Liver (tissue), 9 donors: ENCODE measurements around the gene SMIM7. TPM values are rescaled to one million over a fixed set of nuclear protein-coding genes. Genes with fewer than 3 reads are reported as not detected.

ENCODE experiments used
- DNase-seq: peaks from one replicate; pipeline ENCODE4 v3.0.0-alpha.2; 2017; ENCODE audit warnings: low spot score
- H3K27ac ChIP-seq, 2 donors: one replicate each; pipeline ENCODE4 v1.7.0; 2013; ENCODE audit warnings: inconsistent platforms in 2 of 2, low read length in 2 of 2, control low read depth in 1 of 2, low read depth in 1 of 2, mild to moderate bottlenecking in 1 of 2
- H3K27me3 ChIP-seq, 4 donors: one replicate each; pipeline versions ENCODE4 v1.6.1 to v1.7.0; 2013; ENCODE audit warnings: low read length in 3 of 4, inconsistent platforms in 1 of 4, mild to moderate bottlenecking in 1 of 4, moderate library complexity in 1 of 4; ENCODE audit not compliant: control insufficient read depth in 4 of 4, insufficient read depth in 4 of 4
- H3K36me3 ChIP-seq, 4 donors: one replicate each; pipeline versions ENCODE4 v1.6.1 to v1.7.0; 2013; ENCODE audit warnings: low read length in 3 of 4, mild to moderate bottlenecking in 3 of 4, low read depth in 1 of 4, moderate library complexity in 1 of 4; ENCODE audit not compliant: control insufficient read depth in 4 of 4, insufficient read depth in 3 of 4
- H3K4me1 ChIP-seq, 4 donors: one replicate each; pipeline versions ENCODE4 v1.6.1 to v1.7.0; 2013; ENCODE audit warnings: low read length in 3 of 4, mild to moderate bottlenecking in 3 of 4, moderate library complexity in 1 of 4; ENCODE audit not compliant: control insufficient read depth in 4 of 4, insufficient read depth in 4 of 4
- H3K4me3 ChIP-seq, 3 donors: one replicate each; pipeline versions ENCODE4 v1.6.1 to v1.7.0; 2013; ENCODE audit warnings: low read length in 3 of 3, control low read depth in 1 of 3, low read depth in 1 of 3, mild to moderate bottlenecking in 1 of 3
- H3K9ac ChIP-seq, 2 donors: one replicate each; pipeline ENCODE4 v1.7.0; 2013; ENCODE audit warnings: low read length in 2 of 2, mild to moderate bottlenecking in 2 of 2, moderate library complexity in 2 of 2, control low read depth in 1 of 2, low read depth in 1 of 2
- H3K9me3 ChIP-seq, 4 donors: one replicate each; pipeline versions ENCODE4 v1.6.1 to v1.7.0; 2013; ENCODE audit warnings: low read length in 3 of 4; ENCODE audit not compliant: control insufficient read depth in 4 of 4
- ATF3 ChIP-seq: IDR thresholded peaks from 2 replicates; pipeline ENCODE4 v1.6.1; 2016; ENCODE audit warnings: antibody characterized with exemption
- CTCF ChIP-seq: fragments of 150-350 bp; IDR thresholded peaks from 2 replicates; pipeline ENCODE4 v1.5.1; 2017; ENCODE audit warnings: improper control_type of control experiment, low read depth, low read length; ENCODE audit not compliant: missing input control
- EGR1 ChIP-seq, 2 donors: IDR thresholded peaks; 2 replicates each; pipeline ENCODE4 v1.6.1; 2016 to 2018; ENCODE audit warnings: antibody characterized with exemption in 2 of 2, low read depth in 2 of 2
- FOXA1 ChIP-seq: IDR thresholded peaks from 2 replicates; pipeline ENCODE4 v1.6.1; 2016; ENCODE audit warnings: antibody characterized with exemption
- FOXA2 ChIP-seq: IDR thresholded peaks from 2 replicates; pipeline ENCODE4 v1.6.1; 2016; ENCODE audit warnings: antibody characterized with exemption
- GABPA ChIP-seq, 2 donors: IDR thresholded peaks in 1 of 2; conservative IDR thresholded peaks in 1 of 2; 2 replicates each; pipeline ENCODE4 v1.6.1; 2016; ENCODE audit warnings: antibody characterized with exemption in 2 of 2, mild to moderate bottlenecking in 1 of 2, moderate library complexity in 1 of 2
- HNF4A ChIP-seq, 2 donors: conservative IDR thresholded peaks; 2 replicates each; pipeline ENCODE4 v1.6.1; 2016; ENCODE audit warnings: antibody characterized with exemption in 2 of 2, mild to moderate bottlenecking in 2 of 2
- HNF4G ChIP-seq: IDR thresholded peaks from 2 replicates; pipeline ENCODE4 v1.6.1; 2016; ENCODE audit warnings: antibody characterized with exemption
- JUND ChIP-seq, 2 donors: IDR thresholded peaks; 2 replicates each; pipeline ENCODE4 v1.6.1; 2016; ENCODE audit warnings: antibody characterized with exemption in 2 of 2
- RAD21 ChIP-seq, 2 donors: IDR thresholded peaks; 2 replicates each; pipeline ENCODE4 v1.6.1; 2016; ENCODE audit warnings: antibody characterized with exemption in 2 of 2, mild to moderate bottlenecking in 2 of 2
- RXRA ChIP-seq, 2 donors: IDR thresholded peaks; 2 replicates each; pipeline ENCODE4 v1.6.1; 2017 to 2018; ENCODE audit warnings: antibody characterized with exemption in 2 of 2, mild to moderate bottlenecking in 1 of 2
- SP1 ChIP-seq: IDR thresholded peaks from 2 replicates; pipeline ENCODE4 v1.6.1; 2018; ENCODE audit warnings: antibody characterized with exemption, mild to moderate bottlenecking
- TAF1 ChIP-seq: conservative IDR thresholded peaks from 2 replicates; pipeline ENCODE4 v1.6.1; 2016; ENCODE audit warnings: antibody characterized with exemption, mild to moderate bottlenecking
- YY1 ChIP-seq: IDR thresholded peaks from 2 replicates; pipeline ENCODE4 v1.6.1; 2016; ENCODE audit warnings: antibody characterized with exemption, mild to moderate bottlenecking
- WGBS: extraction: QIAGEN DNeasy Blood & Tissue Kit; methylation state at CpG from one replicate; pipeline ENCODE4 v1.1.7; 2013; 5-methylcytosine and 5-hydroxymethylcytosine counted together
- polyA plus RNA-seq, 2 donors: library from polyadenylated mRNA; stranded (reverse) in 1 of 2; unstranded in 1 of 2; fragments of 200-250 nt in 1 of 2; fragments of >200 nt in 1 of 2; fragmentation: Nextera tagmentation in 1 of 2; extraction: Ambion mirVana in 1 of 2; gene quantifications; one replicate each; pipeline versions ENCODE4 v1.2.1 to v1.2.3, GENCODE V29; 2013 to 2015
- total RNA-seq, 2 donors: library from RNA; depleted of rRNA; stranded (reverse); fragments of >200 nt; gene quantifications; one replicate each; pipeline ENCODE4 v1.2.3, GENCODE V29; 2014
- TF ChIP-seq, protein P1 (sequence below): IDR thresholded peaks from 2 replicates; pipeline ENCODE4 v1.6.1; 2016; ENCODE audit warnings: antibody characterized with exemption, mild to moderate bottlenecking
- TF ChIP-seq, protein P2 (sequence below): IDR thresholded peaks from 2 replicates; pipeline ENCODE4 v1.6.1; 2016; ENCODE audit warnings: antibody characterized with exemption
- TF ChIP-seq, protein P3 (sequence below): IDR thresholded peaks from 2 replicates; pipeline ENCODE4 v1.6.1; 2016; ENCODE audit warnings: antibody characterized with exemption
- donor health status: healthy.
- donor health status: healthy.
- donor health status: healthy.
- donor health status: healthy.
- donor health status: healthy.

SMIM7 gene
- total and polyA plus RNA-seq, 4 donors, result 35.2 to 81.8 (median 46.9) TPM

GRCh38 chr19:16654140-16654539 lies 5.8 kb downstream of the SMIM7 start:
- Histone ChIP-seq H3K27me3 (no peaks in the 10 kb centered on the region), H3K9me3 (no peaks in the 10 kb centered on the region), H3K27ac (no peak overlapping the region), H3K9ac (no peak overlapping the region), H3K4me3 (no peak overlapping the region), H3K36me3 (peaks cover 12 to 57% (median 43%) of the 10 kb centered on the region in 4 donors), H3K4me1 (peaks cover 0 to 24% (median 6%) of the 10 kb centered on the region in 4 donors)
- 95% methylated on average over 3 of the region's 3 CpGs for WGBS
- TF ChIP-seq YY1 (no peak), TAF1 (no peak), GABPA (IDR thresholded peaks at IDR 0.05 in 1 of 2, conservative IDR thresholded peaks at IDR 0.05 in 1 of 2) (no peak), HNF4A (conservative IDR thresholded peaks at IDR 0.05) (no peak), CTCF (no peak), EGR1 (IDR thresholded peaks at IDR 0.05; ENCODE audit: low read depth in 2 of 2) (no peak), FOXA1 (no peak), SP1 (no peak), RXRA (IDR thresholded peaks at IDR 0.05) (no peak), ATF3 (no peak), HNF4G (no peak), FOXA2 (no peak), RAD21 (IDR thresholded peaks at IDR 0.05) (no peak), JUND (IDR thresholded peaks at IDR 0.05) (no peak)
- TF ChIP-seq, protein P1, sequence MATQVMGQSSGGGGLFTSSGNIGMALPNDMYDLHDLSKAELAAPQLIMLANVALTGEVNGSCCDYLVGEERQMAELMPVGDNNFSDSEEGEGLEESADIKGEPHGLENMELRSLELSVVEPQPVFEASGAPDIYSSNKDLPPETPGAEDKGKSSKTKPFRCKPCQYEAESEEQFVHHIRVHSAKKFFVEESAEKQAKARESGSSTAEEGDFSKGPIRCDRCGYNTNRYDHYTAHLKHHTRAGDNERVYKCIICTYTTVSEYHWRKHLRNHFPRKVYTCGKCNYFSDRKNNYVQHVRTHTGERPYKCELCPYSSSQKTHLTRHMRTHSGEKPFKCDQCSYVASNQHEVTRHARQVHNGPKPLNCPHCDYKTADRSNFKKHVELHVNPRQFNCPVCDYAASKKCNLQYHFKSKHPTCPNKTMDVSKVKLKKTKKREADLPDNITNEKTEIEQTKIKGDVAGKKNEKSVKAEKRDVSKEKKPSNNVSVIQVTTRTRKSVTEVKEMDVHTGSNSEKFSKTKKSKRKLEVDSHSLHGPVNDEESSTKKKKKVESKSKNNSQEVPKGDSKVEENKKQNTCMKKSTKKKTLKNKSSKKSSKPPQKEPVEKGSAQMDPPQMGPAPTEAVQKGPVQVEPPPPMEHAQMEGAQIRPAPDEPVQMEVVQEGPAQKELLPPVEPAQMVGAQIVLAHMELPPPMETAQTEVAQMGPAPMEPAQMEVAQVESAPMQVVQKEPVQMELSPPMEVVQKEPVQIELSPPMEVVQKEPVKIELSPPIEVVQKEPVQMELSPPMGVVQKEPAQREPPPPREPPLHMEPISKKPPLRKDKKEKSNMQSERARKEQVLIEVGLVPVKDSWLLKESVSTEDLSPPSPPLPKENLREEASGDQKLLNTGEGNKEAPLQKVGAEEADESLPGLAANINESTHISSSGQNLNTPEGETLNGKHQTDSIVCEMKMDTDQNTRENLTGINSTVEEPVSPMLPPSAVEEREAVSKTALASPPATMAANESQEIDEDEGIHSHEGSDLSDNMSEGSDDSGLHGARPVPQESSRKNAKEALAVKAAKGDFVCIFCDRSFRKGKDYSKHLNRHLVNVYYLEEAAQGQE, result no peak
- TF ChIP-seq, protein P2, sequence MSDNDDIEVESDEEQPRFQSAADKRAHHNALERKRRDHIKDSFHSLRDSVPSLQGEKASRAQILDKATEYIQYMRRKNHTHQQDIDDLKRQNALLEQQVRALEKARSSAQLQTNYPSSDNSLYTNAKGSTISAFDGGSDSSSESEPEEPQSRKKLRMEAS, result no peak
- DNase-seq, result no peak

DNA sequence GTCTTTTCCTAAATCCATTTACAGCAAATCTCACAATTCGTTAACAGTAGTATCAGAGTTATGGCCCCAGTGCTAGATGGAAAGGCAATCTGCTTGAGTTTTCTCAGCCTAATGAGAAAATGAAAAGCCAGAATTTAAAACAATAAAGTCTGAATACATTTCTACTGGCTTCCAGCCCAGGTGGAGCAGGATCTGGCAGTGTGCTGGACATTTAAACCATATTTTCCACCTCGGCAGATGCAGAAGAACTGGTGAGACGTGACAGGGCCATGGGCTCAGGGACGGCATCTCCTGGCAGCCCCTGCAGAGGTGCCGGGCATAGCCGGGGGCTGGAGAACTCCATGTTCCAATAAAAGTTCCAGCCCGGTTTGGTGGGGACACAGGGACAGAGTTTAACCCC lies 7.1 kb downstream of the SMIM7 start:
- Histone ChIP-seq H3K4me1 (peaks cover 0 to 11% (median 0%) of the 10 kb centered on the region in 4 donors), H3K36me3 (peaks cover 12 to 55% (median 39%) of the 10 kb centered on the region in 4 donors), H3K27me3 (no peaks in the 10 kb centered on the region), H3K9ac (no peak overlapping the region), H3K27ac (no peak overlapping the region), H3K9me3 (no peaks in the 10 kb centered on the region), H3K4me3 (no peak overlapping the region)
- no peak for DNase-seq
- 91% methylated on average over 7 of the region's 7 CpGs for WGBS
- TF ChIP-seq TAF1, result no peak
- no peak for TF ChIP-seq GABPA (IDR thresholded peaks at IDR 0.05 in 1 of 2, conservative IDR thresholded peaks at IDR 0.05 in 1 of 2)
- TF ChIP-seq, protein P3, sequence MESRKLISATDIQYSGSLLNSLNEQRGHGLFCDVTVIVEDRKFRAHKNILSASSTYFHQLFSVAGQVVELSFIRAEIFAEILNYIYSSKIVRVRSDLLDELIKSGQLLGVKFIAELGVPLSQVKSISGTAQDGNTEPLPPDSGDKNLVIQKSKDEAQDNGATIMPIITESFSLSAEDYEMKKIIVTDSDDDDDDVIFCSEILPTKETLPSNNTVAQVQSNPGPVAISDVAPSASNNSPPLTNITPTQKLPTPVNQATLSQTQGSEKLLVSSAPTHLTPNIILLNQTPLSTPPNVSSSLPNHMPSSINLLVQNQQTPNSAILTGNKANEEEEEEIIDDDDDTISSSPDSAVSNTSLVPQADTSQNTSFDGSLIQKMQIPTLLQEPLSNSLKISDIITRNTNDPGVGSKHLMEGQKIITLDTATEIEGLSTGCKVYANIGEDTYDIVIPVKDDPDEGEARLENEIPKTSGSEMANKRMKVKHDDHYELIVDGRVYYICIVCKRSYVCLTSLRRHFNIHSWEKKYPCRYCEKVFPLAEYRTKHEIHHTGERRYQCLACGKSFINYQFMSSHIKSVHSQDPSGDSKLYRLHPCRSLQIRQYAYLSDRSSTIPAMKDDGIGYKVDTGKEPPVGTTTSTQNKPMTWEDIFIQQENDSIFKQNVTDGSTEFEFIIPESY, result no peak
- TF ChIP-seq, protein P1, result no peak
- TF ChIP-seq ATF3, result no peak
- no peak for TF ChIP-seq CTCF
- no peak for TF ChIP-seq SP1
- TF ChIP-seq RAD21 (IDR thresholded peaks at IDR 0.05), result no peak
- TF ChIP-seq HNF4G, result no peak
- no peak for TF ChIP-seq RXRA (IDR thresholded peaks at IDR 0.05)
- TF ChIP-seq FOXA2, result no peak
- no peak for TF ChIP-seq FOXA1
